Measurements from ENCODE around the gene PZP. TPM values are rescaled to one million over a fixed set of nuclear protein-coding genes. Genes with fewer than 3 reads are reported as not detected.

The PZP gene
- total and polyA plus RNA-seq, 7 donors: 0.11 to 0.25 (median 0.17) TPM

GRCh38 chr12:9204380-9204779 is 3.8 kb downstream of the PZP start:
- H3K4me3 ChIP-seq: no peak overlapping the region
- 77 to 85% (median 78%) methylated on average over 3 of the region's 3 CpGs for WGBS, 3 donors
- no peaks in the 10 kb centered on the region for H3K36me3 ChIP-seq (ENCODE audit: insufficient read depth in 1 of 2, low read depth in 1 of 2)
- ATAC-seq (no peak), DNase-seq (no peak)
- H3K9me3 ChIP-seq: no peaks in the 10 kb centered on the region
- no peaks in the 10 kb centered on the region for H3K27me3 ChIP-seq (ENCODE audit: insufficient read depth in 3 of 3, low read length in 2 of 3)
- no peaks in the 10 kb centered on the region for H3K4me1 ChIP-seq
- no peak overlapping the region for H3K27ac ChIP-seq
- intact Hi-C loops (cut with DNase I): no loop called here
- no peak for TF ChIP-seq CTCF (IDR thresholded peaks at IDR 0.05)

- no peak for TF ChIP-seq CTCF (IDR thresholded peaks at IDR 0.05)
- intact Hi-C loops (cut with DNase I): no loop called here
Measured at GRCh38 chr12:9198012-9198411, 10.2 kb downstream of the PZP start.

GRCh38 chr12:9184276-9184675 is 23.9 kb downstream of the PZP start:
- no peak for TF ChIP-seq CTCF (IDR thresholded peaks at IDR 0.05)
- Histone ChIP-seq H3K27ac (no peak overlapping the region), H3K4me1 (no peaks in the 10 kb centered on the region), H3K4me3 (no peak overlapping the region), H3K36me3 (ENCODE audit: insufficient read depth in 1 of 2, low read depth in 1 of 2) (no peaks in the 10 kb centered on the region), H3K27me3 (ENCODE audit: insufficient read depth in 3 of 3, low read length in 2 of 3) (no peaks in the 10 kb centered on the region), H3K9me3 (no peaks in the 10 kb centered on the region)
- ATAC-seq: no peak
- WGBS, 3 donors: 81 to 91% (median 84%) methylated on average over 3 of the region's 3 CpGs
- no peak for DNase-seq
- intact Hi-C loops (cut with DNase I): no loop called here

More at GRCh38 chr12:9198012-9198411, 10.2 kb downstream of the PZP start:
- Histone ChIP-seq H3K27ac (no peak overlapping the region), H3K27me3 (ENCODE audit: insufficient read depth in 3 of 3, low read length in 2 of 3) (no peaks in the 10 kb centered on the region), H3K4me1 (no peaks in the 10 kb centered on the region), H3K9me3 (no peaks in the 10 kb centered on the region), H3K4me3 (no peak overlapping the region), H3K36me3 (ENCODE audit: insufficient read depth in 1 of 2, low read depth in 1 of 2) (no peaks in the 10 kb centered on the region)
- DNase-seq (no peak), ATAC-seq (no peak)

- Histone ChIP-seq H3K27me3 (ENCODE audit: insufficient read depth in 3 of 3, low read length in 2 of 3) (no peaks in the 10 kb centered on the region), H3K27ac (no peak overlapping the region), H3K4me3 (no peak overlapping the region), H3K4me1 (no peaks in the 10 kb centered on the region), H3K36me3 (ENCODE audit: insufficient read depth in 1 of 2, low read depth in 1 of 2) (no peaks in the 10 kb centered on the region), H3K9me3 (peaks cover 2% of the 10 kb centered on the region)
- ATAC-seq: no peak
- TF ChIP-seq CTCF (IDR thresholded peaks at IDR 0.05): no peak
- no peak for DNase-seq
- 76 to 87% (median 81%) methylated on average over 4 of the region's 4 CpGs for WGBS, 3 donors
- intact Hi-C loops (cut with DNase I): no loop called here
Measured at GRCh38 chr12:9180810-9181209, 27.4 kb downstream of the PZP start.

- peaks cover 3% of the 10 kb centered on the region for H3K9me3 ChIP-seq
- no peaks in the 10 kb centered on the region for H3K27me3 ChIP-seq (ENCODE audit: insufficient read depth in 3 of 3, low read length in 2 of 3)
- H3K4me1 ChIP-seq: no peaks in the 10 kb centered on the region
- no peak overlapping the region for H3K4me3 ChIP-seq
- H3K27ac ChIP-seq: no peak overlapping the region
- no peaks in the 10 kb centered on the region for H3K36me3 ChIP-seq (ENCODE audit: insufficient read depth in 1 of 2, low read depth in 1 of 2)
- DNase-seq (no peak), ATAC-seq (no peak)
- intact Hi-C loops (cut with DNase I): no loop called here
- WGBS, 3 donors: 95 to 98% (median 97%) methylated on average over 3 of the region's 3 CpGs
- TF ChIP-seq CTCF (IDR thresholded peaks at IDR 0.05): no peak
Measured at GRCh38 chr12:9179781-9180180, 28.4 kb downstream of the PZP start.

Data from psoas muscle (tissue), 8 donors.